Breast epithelium (tissue), 4 donors: ENCODE measurements around the gene WHRN. TPM values are rescaled to one million over a fixed set of nuclear protein-coding genes. Genes with fewer than 3 reads are reported as not detected.

ENCODE experiments used
- DNase-seq, 2 donors: peaks; one replicate each; pipeline ENCODE4 v3.0.0-alpha.2; 2019; ENCODE audit warnings: low spot score in 2 of 2
- H3K27ac ChIP-seq, 2 donors: fragments of 200-600 bp; sonication (generic) in 1 of 2; one replicate each; pipeline ENCODE4 v1.5.1; 2016 to 2019; ENCODE audit warnings: mild to moderate bottlenecking in 1 of 2
- H3K27me3 ChIP-seq, 2 donors: fragments of 200-600 bp; sonication (generic) in 1 of 2; one replicate each; pipeline versions ENCODE4 v1.5.1 to v1.6.0; 2017 to 2019; ENCODE audit warnings: control low read depth in 1 of 2, mild to moderate bottlenecking in 1 of 2
- H3K36me3 ChIP-seq: fragments of 200-600 bp; one replicate; pipeline ENCODE4 v1.5.1; 2019
- H3K4me1 ChIP-seq, 2 donors: fragments of 200-600 bp; sonication (generic); one replicate each; pipeline ENCODE4 v1.5.1; 2016 to 2019; ENCODE audit warnings: control low read depth in 1 of 2
- H3K4me3 ChIP-seq, 3 donors: fragments of 200-600 bp; sonication (generic); 1 replicate in 2 of 3; 2 replicates in 1 of 3; pipeline ENCODE4 v1.5.1; 2016 to 2019; ENCODE audit warnings: mild to moderate bottlenecking in 3 of 3, moderate library complexity in 2 of 3
- H3K9me3 ChIP-seq, 2 donors: fragments of 200-600 bp; sonication (generic) in 1 of 2; one replicate each; pipeline ENCODE4 v1.5.1; 2016 to 2019; ENCODE audit warnings: control low read depth in 1 of 2
- POLR2A ChIP-seq: fragments of 450-650 bp; IDR thresholded peaks from one replicate; pipeline ENCODE4 v1.6.1; 2016; ENCODE audit warnings: antibody characterized with exemption, mild to moderate bottlenecking, moderate library complexity
- POLR2AphosphoS5 ChIP-seq, 3 donors: sonication (generic); formaldehyde crosslinking; IDR thresholded peaks; one replicate each; pipeline ENCODE4 v1.6.1; 2017; ENCODE audit warnings: antibody characterized with exemption in 3 of 3
- intact Hi-C: fragments of 100-400 bp; cut with DNase I; formaldehyde crosslinking; loops from one replicate; pipeline ENCODE4 v1.15.1; 2023; ENCODE audit warnings: low total_unique reads
- total RNA-seq, 3 donors: library from RNA; depleted of rRNA; stranded (reverse); fragments of >200 nt; gene quantifications; one replicate each; pipeline ENCODE4 v1.1.0, GENCODE V29; 2016
- TF ChIP-seq, protein P1 (sequence below), 3 donors: fragments of 450-650 bp; IDR thresholded peaks; one replicate each; pipeline ENCODE4 v1.5.1; 2016 to 2017; ENCODE audit warnings: antibody characterized with exemption in 3 of 3, mild to moderate bottlenecking in 3 of 3, moderate library complexity in 3 of 3

The WHRN gene
- total RNA-seq, 3 donors from 2014 or later = 2.4 to 16.4 (median 15.1) TPM

DNA sequence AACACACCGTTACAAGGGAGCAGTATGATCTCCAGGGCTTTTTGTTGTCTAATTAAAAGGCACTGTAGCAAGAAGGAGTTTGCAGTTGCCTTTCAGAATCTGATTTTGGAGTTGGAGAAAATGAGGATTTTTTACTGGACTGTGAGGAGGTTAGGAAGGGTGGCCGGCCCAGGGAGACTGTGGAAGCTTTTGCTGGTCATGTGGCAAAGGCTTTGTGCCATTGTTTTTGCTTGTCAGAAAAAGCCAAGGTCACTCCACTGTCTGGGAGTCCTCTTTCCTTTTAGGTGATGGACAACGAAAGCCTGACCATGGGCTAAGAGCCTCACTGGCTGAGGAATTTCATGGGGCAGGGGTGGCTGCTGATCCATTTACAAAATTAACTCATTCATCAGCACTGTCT lies 10.3 kb upstream of the WHRN start:
- Histone ChIP-seq H3K9me3 (no peaks in the 10 kb centered on the region), H3K4me1 (no peaks in the 10 kb centered on the region), H3K4me3 (no peak overlapping the region), H3K27me3 (no peaks in the 10 kb centered on the region), H3K36me3 (no peaks in the 10 kb centered on the region), H3K27ac (no peak overlapping the region)
- DNase-seq = no peak
- intact Hi-C loops = no loop called here
- TF ChIP-seq POLR2A = no peak
- TF ChIP-seq POLR2AphosphoS5 (IDR thresholded peaks at IDR 0.05) = no peak
- TF ChIP-seq, protein P1, sequence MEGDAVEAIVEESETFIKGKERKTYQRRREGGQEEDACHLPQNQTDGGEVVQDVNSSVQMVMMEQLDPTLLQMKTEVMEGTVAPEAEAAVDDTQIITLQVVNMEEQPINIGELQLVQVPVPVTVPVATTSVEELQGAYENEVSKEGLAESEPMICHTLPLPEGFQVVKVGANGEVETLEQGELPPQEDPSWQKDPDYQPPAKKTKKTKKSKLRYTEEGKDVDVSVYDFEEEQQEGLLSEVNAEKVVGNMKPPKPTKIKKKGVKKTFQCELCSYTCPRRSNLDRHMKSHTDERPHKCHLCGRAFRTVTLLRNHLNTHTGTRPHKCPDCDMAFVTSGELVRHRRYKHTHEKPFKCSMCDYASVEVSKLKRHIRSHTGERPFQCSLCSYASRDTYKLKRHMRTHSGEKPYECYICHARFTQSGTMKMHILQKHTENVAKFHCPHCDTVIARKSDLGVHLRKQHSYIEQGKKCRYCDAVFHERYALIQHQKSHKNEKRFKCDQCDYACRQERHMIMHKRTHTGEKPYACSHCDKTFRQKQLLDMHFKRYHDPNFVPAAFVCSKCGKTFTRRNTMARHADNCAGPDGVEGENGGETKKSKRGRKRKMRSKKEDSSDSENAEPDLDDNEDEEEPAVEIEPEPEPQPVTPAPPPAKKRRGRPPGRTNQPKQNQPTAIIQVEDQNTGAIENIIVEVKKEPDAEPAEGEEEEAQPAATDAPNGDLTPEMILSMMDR (IDR thresholded peaks at IDR 0.05) = no peak

DNA sequence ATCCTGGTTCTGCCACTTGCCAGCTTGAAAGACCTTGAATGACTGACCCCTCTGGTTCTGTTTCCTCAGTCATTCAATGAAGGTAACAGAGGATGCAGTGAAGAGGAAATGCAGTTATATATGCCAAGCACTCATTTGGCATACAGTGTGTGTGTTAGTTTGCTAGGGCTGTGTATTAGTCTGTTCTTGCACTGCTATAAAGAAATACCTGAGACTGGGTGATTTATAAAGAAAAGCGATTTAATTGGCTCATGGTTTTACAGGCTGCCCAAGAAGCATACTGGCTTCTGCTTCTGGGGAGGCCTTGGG lies 8.6 kb upstream of the WHRN start:
- no peak for DNase-seq
- H3K4me1 ChIP-seq = no peaks in the 10 kb centered on the region
- H3K27me3 ChIP-seq = no peaks in the 10 kb centered on the region
- intact Hi-C loops = no loop called here
- TF ChIP-seq, protein P1 (IDR thresholded peaks at IDR 0.05) = no peak
- no peak for TF ChIP-seq POLR2A
- no peak for TF ChIP-seq POLR2AphosphoS5 (IDR thresholded peaks at IDR 0.05)
- H3K9me3 ChIP-seq = no peaks in the 10 kb centered on the region
- H3K27ac ChIP-seq = no peak overlapping the region
- H3K4me3 ChIP-seq = no peak overlapping the region
- H3K36me3 ChIP-seq = no peaks in the 10 kb centered on the region

DNA sequence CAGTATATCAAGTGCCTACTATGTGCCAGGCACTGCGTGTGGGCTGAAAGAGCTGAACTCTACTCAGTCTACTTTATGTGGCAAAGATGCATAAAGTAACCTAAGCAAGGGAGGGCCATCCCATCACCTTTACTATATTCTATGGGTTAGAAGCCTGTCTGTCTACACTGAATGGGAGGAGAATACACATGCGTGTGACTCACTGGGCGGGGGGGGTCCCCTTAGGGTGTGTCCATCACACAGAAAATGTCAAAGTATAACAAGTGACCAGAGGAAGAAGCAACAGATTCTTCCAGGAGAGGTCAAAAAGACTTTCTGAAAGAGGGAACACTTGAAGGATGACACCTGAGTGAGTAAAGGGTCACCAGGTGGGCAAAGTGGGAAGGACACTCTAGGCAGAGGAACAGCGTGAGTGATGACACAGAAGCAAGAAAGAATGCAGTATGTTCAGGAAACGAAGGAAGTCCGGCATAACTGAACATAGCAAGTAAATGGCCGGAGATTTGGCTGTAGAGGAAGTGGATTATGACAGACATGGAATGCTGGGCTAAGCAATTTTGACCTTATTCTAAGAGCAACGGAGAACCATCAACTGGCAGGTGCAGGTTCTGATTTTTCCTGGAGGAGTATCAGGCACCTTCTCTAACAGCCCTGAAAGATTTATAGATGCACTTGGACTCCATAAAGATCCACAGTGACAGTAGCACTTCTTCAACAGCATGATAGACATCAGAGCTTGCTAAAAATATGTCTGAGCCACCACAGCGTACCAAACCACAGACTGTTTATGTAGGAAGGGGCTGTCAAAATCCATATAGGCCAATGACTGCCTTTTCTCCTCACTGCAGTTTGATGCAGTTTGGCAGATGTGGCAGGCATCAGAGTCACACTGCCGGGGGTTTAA lies 8.0 kb upstream of the WHRN start:
- Histone ChIP-seq H3K36me3 (no peaks in the 10 kb centered on the region), H3K27me3 (no peaks in the 10 kb centered on the region), H3K27ac (no peak overlapping the region), H3K4me1 (no peaks in the 10 kb centered on the region), H3K9me3 (no peaks in the 10 kb centered on the region), H3K4me3 (no peak overlapping the region)
- intact Hi-C loops = no loop called here
- no peak for DNase-seq
- TF ChIP-seq, protein P1 (IDR thresholded peaks at IDR 0.05) = no peak
- no peak for TF ChIP-seq POLR2AphosphoS5 (IDR thresholded peaks at IDR 0.05)
- TF ChIP-seq POLR2A = no peak

DNA sequence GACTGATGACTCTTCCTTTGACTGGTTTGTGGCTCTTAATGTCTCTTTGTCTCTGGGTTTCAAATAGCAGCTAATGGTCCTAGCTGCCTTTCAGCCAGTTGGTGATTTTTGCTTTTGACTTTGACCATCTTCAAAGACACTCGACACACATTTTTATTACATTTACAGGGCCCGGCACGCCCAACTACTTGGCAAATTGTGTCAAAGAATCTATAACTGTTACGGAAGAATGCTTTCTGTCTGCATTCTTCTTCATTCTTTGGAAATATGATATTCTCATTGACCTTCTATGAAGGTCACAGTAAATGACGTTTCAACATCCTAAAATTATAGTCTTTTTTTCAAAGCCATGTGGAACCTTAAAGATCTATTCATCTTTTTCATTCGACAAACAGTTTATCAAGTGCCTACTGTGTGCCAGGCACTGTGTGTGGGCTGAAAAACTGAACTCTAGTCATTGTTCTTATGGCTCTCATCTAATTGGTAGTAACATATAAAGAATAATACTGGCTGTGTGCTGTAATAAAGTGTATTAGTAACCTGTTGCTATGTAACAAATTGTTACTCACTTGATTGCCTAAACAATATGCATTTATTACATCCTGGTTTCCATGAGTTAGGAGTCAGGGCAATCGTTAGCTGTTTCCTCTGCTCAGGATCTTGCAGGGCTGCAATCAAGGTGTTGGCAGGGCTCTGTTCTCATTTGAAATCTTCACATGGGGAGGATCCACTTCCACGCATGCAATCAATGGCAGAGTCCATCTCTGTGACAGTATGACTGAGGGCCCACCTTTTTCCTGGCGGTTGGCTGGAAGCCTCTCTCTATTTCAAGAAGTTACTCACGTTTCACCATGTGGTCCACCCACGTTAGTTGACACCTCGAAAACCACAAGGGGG lies 7.0 kb upstream of the WHRN start:
- Histone ChIP-seq H3K4me3 (no peak overlapping the region), H3K36me3 (no peaks in the 10 kb centered on the region), H3K9me3 (no peaks in the 10 kb centered on the region), H3K27ac (no peak overlapping the region), H3K27me3 (no peaks in the 10 kb centered on the region), H3K4me1 (no peaks in the 10 kb centered on the region)
- TF ChIP-seq POLR2AphosphoS5 (IDR thresholded peaks at IDR 0.05) = no peak
- intact Hi-C loops = no loop called here
- DNase-seq = no peak

DNA sequence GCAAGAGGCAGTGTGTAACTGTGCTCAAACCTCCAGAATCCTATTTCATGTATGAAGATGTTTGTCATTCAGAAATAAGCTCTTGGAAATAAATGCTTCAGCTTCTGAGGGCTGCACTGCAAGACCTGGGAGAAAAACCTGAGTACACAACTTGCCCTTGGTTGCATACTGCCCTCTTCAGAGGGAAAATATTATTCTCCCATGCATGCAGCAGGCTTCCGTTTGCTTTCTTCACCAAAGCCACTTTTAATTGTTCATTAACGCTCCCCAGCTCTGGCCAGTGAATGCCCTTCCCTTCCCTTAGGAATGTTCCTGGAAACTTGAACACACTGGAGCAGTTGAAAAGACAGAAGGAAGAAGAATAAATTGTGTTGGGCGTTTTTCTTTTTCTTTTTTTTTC lies 2.5 kb upstream of the WHRN start:
- TF ChIP-seq, protein P1 (IDR thresholded peaks at IDR 0.05) = peak in 2 of 3 donors; percentile 24 to 30
- TF ChIP-seq POLR2A = no peak
- no peak for TF ChIP-seq POLR2AphosphoS5 (IDR thresholded peaks at IDR 0.05)
- Histone ChIP-seq H3K27me3 (no peaks in the 10 kb centered on the region), H3K36me3 (no peaks in the 10 kb centered on the region), H3K4me1 (no peaks in the 10 kb centered on the region), H3K4me3 (no peak overlapping the region), H3K27ac (no peak overlapping the region), H3K9me3 (no peaks in the 10 kb centered on the region)
- intact Hi-C loops = no loop called here
- no peak for DNase-seq
